PC-3 (cell line): ENCODE results near the gene TBXA2R. TPM values are rescaled to one million over a fixed set of nuclear protein-coding genes. Genes with fewer than 3 reads are reported as not detected.

Source experiments
- ATAC-seq: fragments of 200-7000 bp; cut with Tn5 transposase; 2 replicates; pipeline ENCODE4 v1.9.1; 2020; ENCODE audit warnings: mild to moderate bottlenecking, moderate library complexity
- BruUV-seq: library from RNA; stranded (reverse); fragments of 400-500 nt; replicated peaks from 2 replicates; lab custom pipeline; 2021; lab: Mats Ljungman, UMichigan
- CTCF ChIA-PET: fragments of 300-600 bp; sonication (Branson Sonifier 250); formaldehyde crosslinking; loops from one replicate; lab custom pipeline; 2022; ENCODE audit warnings: antibody characterized with exemption; lab: Charles Lee
- POLR2A ChIA-PET: fragments of 300-600 bp; sonication (Branson Sonifier 250); formaldehyde crosslinking; loops from one replicate; lab custom pipeline; 2022; ENCODE audit warnings: antibody characterized with exemption; ENCODE audit not compliant: unreplicated experiment; lab: Charles Lee
- DNase-seq: peaks from one replicate; pipeline ENCODE4 v3.0.0-alpha.2; 2015
- H2AFZ ChIP-seq: fragments of 300-600 bp; sonication (generic); 2 replicates; pipeline ENCODE4 v1.6.0; 2016; ENCODE audit warnings: antibody characterized with exemption, low read length
- H3F3A ChIP-seq: fragments of 300-600 bp; sonication (generic); one replicate; pipeline ENCODE4 v1.6.0; 2017; ENCODE audit warnings: antibody characterized with exemption, low read length, control low read depth, mild to moderate bottlenecking; ENCODE audit not compliant: unreplicated experiment
- H3K27ac ChIP-seq: fragments of 300-600 bp; sonication (generic); 2 replicates; pipeline ENCODE4 v1.5.1; 2016; ENCODE audit warnings: mild to moderate bottlenecking, low read length
- H3K27me3 ChIP-seq: fragments of 300-600 bp; sonication (generic); 2 replicates; pipeline ENCODE4 v1.6.1; 2016; ENCODE audit warnings: low read length, mixed read lengths
- H3K36me3 ChIP-seq: fragments of 300-600 bp; sonication (generic); 2 replicates; pipeline ENCODE4 v1.6.1; 2016; ENCODE audit warnings: low read depth, mixed run types, low read length, mixed read lengths
- H3K4me1 ChIP-seq: fragments of 300-600 bp; sonication (generic); 2 replicates; pipeline ENCODE4 v1.5.1; 2016; ENCODE audit warnings: low read length; ENCODE audit not compliant: insufficient read depth
- H3K4me2 ChIP-seq: fragments of 300-600 bp; sonication (generic); 2 replicates; pipeline ENCODE4 v1.6.0; 2016; ENCODE audit warnings: low read length
- H3K4me3 ChIP-seq: fragments of 300-600 bp; sonication (generic); 2 replicates; pipeline ENCODE4 v1.5.1; 2016; ENCODE audit warnings: mild to moderate bottlenecking, low read length, mixed read lengths
- H3K79me2 ChIP-seq: fragments of 300-600 bp; sonication (generic); 2 replicates; pipeline ENCODE4 v1.6.1; 2017; ENCODE audit warnings: low read length, mixed read lengths
- H3K9ac ChIP-seq: fragments of 300-600 bp; sonication (generic); 2 replicates; pipeline ENCODE4 v1.6.0; 2016; ENCODE audit warnings: mild to moderate bottlenecking, low read length
- H3K9me2 ChIP-seq: fragments of 300-600 bp; sonication (generic); replicated peaks from 2 replicates; pipeline ENCODE4 v1.6.1; 2016; ENCODE audit warnings: mixed run types, low read length, mixed read lengths
- H3K9me3 ChIP-seq: fragments of 300-600 bp; sonication (generic); 2 replicates; pipeline ENCODE4 v1.6.1; 2016; ENCODE audit warnings: low read length, mixed read lengths
- H4K20me1 ChIP-seq: fragments of 300-600 bp; sonication (generic); 2 replicates; pipeline ENCODE4 v1.6.1; 2016; ENCODE audit warnings: low read length, mixed read lengths
- EZH2 ChIP-seq: fragments of 300-600 bp; sonication (generic); IDR thresholded peaks from one replicate; pipeline ENCODE4 v1.6.1; 2017; ENCODE audit warnings: antibody characterized with exemption, mild to moderate bottlenecking, low read length; ENCODE audit not compliant: unreplicated experiment
- EZH2phosphoT487 ChIP-seq: fragments of 300-600 bp; sonication (generic); IDR thresholded peaks from 2 replicates; pipeline ENCODE4 v1.6.1; 2018; ENCODE audit warnings: mild to moderate bottlenecking, antibody characterized with exemption, low read length, borderline replicate concordance
- intact Hi-C: fragments of 100-400 bp; cut with micrococcal nuclease; formaldehyde crosslinking; loops from 2 replicates; pipeline ENCODE4 v1.9.0; 2023
- total RNA-seq: library from RNA; depleted of rRNA; stranded (reverse); fragments of >200 nt; gene quantifications from 2 replicates; pipeline ENCODE4 v1.2.3, GENCODE V29; 2014; rRNA removed
- TF ChIP-seq, protein P1 (sequence below): fragments of 300-600 bp; sonication (generic); conservative IDR thresholded peaks from 2 replicates; pipeline ENCODE4 v1.5.1; 2017; ENCODE audit warnings: antibody characterized with exemption, low read depth, mild to moderate bottlenecking, low read length

TBXA2R gene
- total RNA-seq, 1 experiment from 2014 or later, result 0.77 TPM

DNA sequence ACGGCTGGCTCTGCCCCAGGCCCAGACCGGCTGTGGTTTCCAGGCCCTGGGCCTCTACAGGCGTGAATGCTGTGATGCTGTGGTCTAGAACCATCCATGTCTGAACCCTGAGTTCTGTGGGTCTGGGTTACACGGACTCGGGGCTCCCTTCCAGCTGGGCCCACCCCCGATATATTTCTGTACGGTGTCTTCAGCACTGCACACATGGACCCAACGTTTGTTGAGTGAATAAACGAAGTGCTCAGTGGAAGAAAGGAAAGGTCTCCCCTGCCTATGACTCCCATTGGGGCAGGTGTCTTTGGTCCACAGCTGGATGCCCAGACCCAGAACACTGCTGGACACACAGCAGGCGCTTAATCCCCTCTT, 61.0 kb downstream of the TBXA2R start:
- no peak overlapping the region for H3K4me3 ChIP-seq
- no TSS peak for BruUV-seq
- no peaks in the 10 kb centered on the region for H3K79me2 ChIP-seq
- no peak for DNase-seq
- no peak overlapping the region for H3K9ac ChIP-seq
- H3K27me3 ChIP-seq, result no peaks in the 10 kb centered on the region
- H3K9me3 ChIP-seq, result no peaks in the 10 kb centered on the region
- H2AFZ ChIP-seq, result no peak overlapping the region
- intact Hi-C loops, result no loop called here
- H3K4me2 ChIP-seq, result no peak overlapping the region
- 0 out of 2 replicates have a peak, but pooled peaks cover 6% of the 10 kb centered on the region for H3K36me3 ChIP-seq
- TF ChIP-seq EZH2phosphoT487 (no peak), EZH2 (no peak)
- H4K20me1 ChIP-seq, result no peaks in the 10 kb centered on the region
- no peaks in the 10 kb centered on the region for H3K4me1 ChIP-seq
- no peak for ATAC-seq
- CTCF ChIA-PET, result no interaction called here
- H3F3A ChIP-seq, result no peaks in the 10 kb centered on the region
- no peak overlapping the region for H3K27ac ChIP-seq
- H3K9me2 ChIP-seq, result no peaks in the 10 kb centered on the region
- POLR2A ChIA-PET, result interaction anchor here (0.6 kb wide), 1 partner anchor 11 kb away, joined by 13 read pairs; no protein-coding TSS in a partner anchor

DNA sequence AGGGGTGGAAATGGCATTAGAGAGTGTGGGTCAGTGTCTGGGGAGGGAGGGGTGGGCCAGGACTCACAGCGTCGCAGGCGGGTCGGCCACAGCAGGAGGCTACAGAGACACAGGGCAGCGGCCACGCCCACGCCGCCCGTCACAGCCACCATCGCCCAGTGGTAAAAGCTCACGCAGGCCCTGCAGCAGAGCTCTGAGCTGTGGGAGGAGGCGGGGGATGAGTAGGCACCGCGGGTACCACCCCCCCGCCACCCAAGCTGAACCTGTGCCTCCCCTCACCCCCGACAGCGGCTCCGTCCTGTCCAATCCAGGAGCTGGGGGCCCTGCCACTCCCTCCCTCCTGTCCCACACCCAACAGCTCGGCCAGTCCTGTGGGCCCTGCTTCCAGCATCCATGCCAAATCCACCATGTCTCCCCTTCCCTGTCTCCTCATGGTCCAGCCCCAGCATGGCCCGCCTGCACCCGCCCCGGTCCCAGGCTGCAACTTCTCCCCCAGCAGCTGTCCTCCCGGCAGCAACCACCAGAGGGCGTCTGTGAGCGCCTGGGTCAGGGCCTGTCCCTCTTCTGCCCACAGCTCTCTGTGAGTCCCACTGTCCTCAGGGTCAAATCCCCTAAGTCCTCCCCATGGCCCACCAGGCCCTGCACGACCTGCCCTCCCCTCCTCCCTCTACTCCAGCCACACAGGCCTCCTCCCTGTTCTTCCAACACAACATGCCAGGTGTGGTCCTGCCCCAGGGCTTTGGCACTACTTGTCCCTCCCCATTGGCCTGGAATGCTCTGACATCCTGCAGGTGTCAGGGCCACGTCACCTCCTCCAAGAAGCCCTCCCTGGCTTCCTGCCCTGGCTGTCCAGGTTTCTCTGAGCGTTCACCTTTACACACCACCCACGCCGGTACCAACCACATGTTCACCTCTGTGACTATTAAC, 61.7 kb downstream of the TBXA2R start:
- Histone ChIP-seq H3F3A (no peaks in the 10 kb centered on the region), H4K20me1 (no peaks in the 10 kb centered on the region), H3K4me2 (no peak overlapping the region), H3K9me2 (no peaks in the 10 kb centered on the region), H3K27me3 (no peaks in the 10 kb centered on the region), H3K9ac (no peak overlapping the region), H3K9me3 (no peaks in the 10 kb centered on the region), H3K27ac (no peak overlapping the region), H3K36me3 (0 out of 2 replicates have a peak, but pooled peaks cover 6% of the 10 kb centered on the region), H3K79me2 (no peaks in the 10 kb centered on the region), H3K4me3 (no peak overlapping the region), H2AFZ (no peak overlapping the region), H3K4me1 (no peaks in the 10 kb centered on the region)
- intact Hi-C loops, result no loop called here
- ATAC-seq (peak; percentile 68), DNase-seq (peak; percentile 60)
- ChIA-PET CTCF (no interaction called here), POLR2A (interaction anchor here (0.6 kb wide), 1 partner anchor 12 kb away, joined by 13 read pairs; no protein-coding TSS in a partner anchor)
- no TSS peak for BruUV-seq
- TF ChIP-seq, protein P1, sequence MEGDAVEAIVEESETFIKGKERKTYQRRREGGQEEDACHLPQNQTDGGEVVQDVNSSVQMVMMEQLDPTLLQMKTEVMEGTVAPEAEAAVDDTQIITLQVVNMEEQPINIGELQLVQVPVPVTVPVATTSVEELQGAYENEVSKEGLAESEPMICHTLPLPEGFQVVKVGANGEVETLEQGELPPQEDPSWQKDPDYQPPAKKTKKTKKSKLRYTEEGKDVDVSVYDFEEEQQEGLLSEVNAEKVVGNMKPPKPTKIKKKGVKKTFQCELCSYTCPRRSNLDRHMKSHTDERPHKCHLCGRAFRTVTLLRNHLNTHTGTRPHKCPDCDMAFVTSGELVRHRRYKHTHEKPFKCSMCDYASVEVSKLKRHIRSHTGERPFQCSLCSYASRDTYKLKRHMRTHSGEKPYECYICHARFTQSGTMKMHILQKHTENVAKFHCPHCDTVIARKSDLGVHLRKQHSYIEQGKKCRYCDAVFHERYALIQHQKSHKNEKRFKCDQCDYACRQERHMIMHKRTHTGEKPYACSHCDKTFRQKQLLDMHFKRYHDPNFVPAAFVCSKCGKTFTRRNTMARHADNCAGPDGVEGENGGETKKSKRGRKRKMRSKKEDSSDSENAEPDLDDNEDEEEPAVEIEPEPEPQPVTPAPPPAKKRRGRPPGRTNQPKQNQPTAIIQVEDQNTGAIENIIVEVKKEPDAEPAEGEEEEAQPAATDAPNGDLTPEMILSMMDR, result peak; percentile 85
- no peak for TF ChIP-seq EZH2phosphoT487
- TF ChIP-seq EZH2, result no peak

Other genes with a start within 250 kb of the TBXA2R start
- 31.7 and 49.6 TPM in 2 replicates for gene NFIC, start 240.3 kb downstream of the TBXA2R start, total RNA-seq
- 0.36 and 0.69 TPM in 2 replicates for gene SMIM24, start 126.3 kb downstream of the TBXA2R start, total RNA-seq
- gene SMIM44, start 123.4 kb downstream of the TBXA2R start, total RNA-seq, result not detected in 2 replicates
- gene DOHH, start 106.2 kb downstream of the TBXA2R start, total RNA-seq, result 51.4 and 58.3 TPM in 2 replicates
- 53.6 and 77.9 TPM in 2 replicates for gene FZR1, start 100.6 kb downstream of the TBXA2R start, total RNA-seq
- gene TEKTIP1, start 67.7 kb downstream of the TBXA2R start, total RNA-seq, result not detected in 2 replicates
- 121 and 165 TPM in 2 replicates for gene MFSD12, start 49.3 kb downstream of the TBXA2R start, total RNA-seq
- 146 and 210 TPM in 2 replicates for gene HMG20B, start 33.9 kb downstream of the TBXA2R start, total RNA-seq
- gene GIPC3, start 21.4 kb downstream of the TBXA2R start, total RNA-seq, result 0.18 TPM in 1 of 2 replicates, not detected in the other
- 47.8 and 51.3 TPM in 2 replicates for gene CACTIN, start 19.9 kb upstream of the TBXA2R start, total RNA-seq
- 16.1 and 21.2 TPM in 2 replicates for gene PIP5K1C, start 93.6 kb upstream of the TBXA2R start, total RNA-seq
- 11.7 and 14.3 TPM in 2 replicates for gene TJP3, start 101.5 kb upstream of the TBXA2R start, total RNA-seq
- gene APBA3, start 154.8 kb upstream of the TBXA2R start, total RNA-seq, result 21.4 and 23.9 TPM in 2 replicates
- 73.9 and 80.8 TPM in 2 replicates for gene MRPL54, start 155.8 kb upstream of the TBXA2R start, total RNA-seq
- gene RAX2, start 165.4 kb upstream of the TBXA2R start, total RNA-seq, result not detected in 2 replicates
- gene MATK, start 179.5 kb upstream of the TBXA2R start, total RNA-seq, result not detected in 2 replicates